Spleen (tissue), 7 donors: ENCODE results near the gene CD300E.

Source experiments
- CTCF ChIP-seq, 11 experiments: fragments of 200-600 bp in 7 of 11; fragments of 450-650 bp in 4 of 11; sonication (generic) in 4 of 11; IDR thresholded peaks in 8 of 11; conservative IDR thresholded peaks in 3 of 11; 1 replicate in 7 of 11; 2 replicates in 4 of 11; pipeline versions ENCODE4 v1.4.0 to v1.8.0; 2016 to 2021; ENCODE audit warnings: antibody characterized with exemption in 11 of 11, inconsistent platforms in 4 of 11, mild to moderate bottlenecking in 1 of 11
- POLR2A ChIP-seq, 3 donors: fragments of 450-650 bp; IDR thresholded peaks; one replicate each; pipeline ENCODE4 v1.5.1; 2017; ENCODE audit warnings: antibody characterized with exemption in 3 of 3, mild to moderate bottlenecking in 1 of 3
- POLR2AphosphoS5 ChIP-seq, 3 donors: sonication (generic); formaldehyde crosslinking; IDR thresholded peaks; one replicate each; pipeline ENCODE4 v1.5.1; 2017; ENCODE audit warnings: antibody characterized with exemption in 3 of 3
- donor health status: DM: no; HTN: no; CAD: no; lungs with moderate emphysema.
- donor health status: DM: no; HTN: no; CAD: no.
- donor health status: DM: no; HTN: no; CAD: no.

GRCh38 chr17:74623693-74624093 is at the start of gene CD300E:
- TF ChIP-seq CTCF (IDR thresholded peaks at IDR 0.05 in 8 of 11, conservative IDR thresholded peaks at IDR 0.05 in 3 of 11) (no peak), POLR2A (IDR thresholded peaks at IDR 0.05) (no peak), POLR2AphosphoS5 (IDR thresholded peaks at IDR 0.05) (no peak)
